ENCODE results near the gene TMPRSS9. TPM values are rescaled to one million over a fixed set of nuclear protein-coding genes. Genes with fewer than 3 reads are reported as not detected.

TMPRSS9 gene
- polyA plus RNA-seq, 1 experiment: not detected

GRCh38 chr19:2438178-2438577 is 78.1 kb downstream of the TMPRSS9 start:
- TF ChIP-seq CTCF (IDR thresholded peaks at IDR 0.05; ENCODE audit: insufficient read depth, low read depth, low read length): no peak
- CTCF ChIA-PET: interaction anchor here (1.5 to 1.9 kb wide), 3 partner anchors 10 to 176 kb away, joined by 3 to 4 read pairs (median 4); partner anchors contain the start of gene LMNB2
- Histone ChIP-seq H3K4me3 (ENCODE audit: low read depth, low read length) (no peak overlapping the region), H3K27me3 (ENCODE audit: control insufficient read depth, insufficient read depth, low read length) (no peaks in the 10 kb centered on the region), H3K36me3 (ENCODE audit: control insufficient read depth, insufficient read depth, low read length) (peaks cover 22% of the 10 kb centered on the region)
- DNase-seq (ENCODE audit: low read depth): no peak
- POLR2A ChIA-PET: no interaction called here

GRCh38 chr19:2440515-2440914 is 80.5 kb downstream of the TMPRSS9 start:
- peaks cover 15% of the 10 kb centered on the region for H3K36me3 ChIP-seq (ENCODE audit: control insufficient read depth, insufficient read depth, low read length)
- TF ChIP-seq CTCF (IDR thresholded peaks at IDR 0.05; ENCODE audit: insufficient read depth, low read depth, low read length): no peak
- H3K4me3 ChIP-seq (ENCODE audit: low read depth, low read length): no peak overlapping the region
- POLR2A ChIA-PET: no interaction called here
- CTCF ChIA-PET: no interaction called here
- no peak for DNase-seq (ENCODE audit: low read depth)
- H3K27me3 ChIP-seq (ENCODE audit: control insufficient read depth, insufficient read depth, low read length): no peaks in the 10 kb centered on the region

GRCh38 chr19:2441096-2441752 is 81.2 kb downstream of the TMPRSS9 start:
- H3K27me3 ChIP-seq (ENCODE audit: control insufficient read depth, insufficient read depth, low read length): no peaks in the 10 kb centered on the region
- peaks cover 15% of the 10 kb centered on the region for H3K36me3 ChIP-seq (ENCODE audit: control insufficient read depth, insufficient read depth, low read length)
- ChIA-PET CTCF (no interaction called here), POLR2A (no interaction called here)
- DNase-seq (ENCODE audit: low read depth): no peak
- TF ChIP-seq CTCF (IDR thresholded peaks at IDR 0.05; ENCODE audit: insufficient read depth, low read depth, low read length): no peak
- no peak overlapping the region for H3K4me3 ChIP-seq (ENCODE audit: low read depth, low read length)

GRCh38 chr19:2443116-2443784 is 83.2 kb downstream of the TMPRSS9 start:
- ChIA-PET CTCF (interaction anchor here (1.2 kb wide), 1 partner anchor 13 kb away, joined by 3 read pairs; no protein-coding TSS in a partner anchor), POLR2A (no interaction called here)
- Histone ChIP-seq H3K27me3 (ENCODE audit: control insufficient read depth, insufficient read depth, low read length) (no peaks in the 10 kb centered on the region), H3K36me3 (ENCODE audit: control insufficient read depth, insufficient read depth, low read length) (peaks cover 6% of the 10 kb centered on the region), H3K4me3 (ENCODE audit: low read depth, low read length) (no peak overlapping the region)
- TF ChIP-seq CTCF (IDR thresholded peaks at IDR 0.05; ENCODE audit: insufficient read depth, low read depth, low read length): no peak
- no peak for DNase-seq (ENCODE audit: low read depth)

GRCh38 chr19:2443785-2444182 is 83.7 kb downstream of the TMPRSS9 start:
- no peak for TF ChIP-seq CTCF (IDR thresholded peaks at IDR 0.05; ENCODE audit: insufficient read depth, low read depth, low read length)
- Histone ChIP-seq H3K36me3 (ENCODE audit: control insufficient read depth, insufficient read depth, low read length) (peaks cover 2% of the 10 kb centered on the region; the same call in 1 of the 2 replicates), H3K27me3 (ENCODE audit: control insufficient read depth, insufficient read depth, low read length) (no peaks in the 10 kb centered on the region), H3K4me3 (ENCODE audit: low read depth, low read length) (no peak overlapping the region)
- ChIA-PET POLR2A (no interaction called here), CTCF (no interaction called here)
- DNase-seq (ENCODE audit: low read depth): no peak

Data from BJ (cell line).